Ovary (tissue), 9 donors: ENCODE measurements around the gene FGF12. TPM values are rescaled to one million over a fixed set of nuclear protein-coding genes. Genes with fewer than 3 reads are reported as not detected.

ENCODE experiments used
- DNase-seq, 5 donors: peaks; one replicate each; pipeline ENCODE4 v3.0.0-alpha.2; 2019 to 2020
- H3K27ac ChIP-seq, 2 donors: fragments of 200-600 bp; one replicate each; pipeline versions ENCODE4 v1.5.1 to v1.8.0; 2019 to 2022
- H3K27me3 ChIP-seq: fragments of 200-600 bp; one replicate; pipeline ENCODE4 v1.8.0; 2022
- H3K36me3 ChIP-seq: fragments of 200-600 bp; sonication (generic); one replicate; pipeline ENCODE4 v1.5.1; 2019
- H3K4me1 ChIP-seq: one replicate; pipeline ENCODE4 v1.8.1; 2013; ENCODE audit warnings: mild to moderate bottlenecking, moderate library complexity; ENCODE audit not compliant: insufficient read depth
- H3K4me3 ChIP-seq: fragments of 200-600 bp; sonication (generic); one replicate; pipeline ENCODE4 v1.5.1; 2017
- H3K9me3 ChIP-seq, 2 donors: fragments of 200-600 bp in 1 of 2; sonication (generic) in 1 of 2; one replicate each; pipeline versions ENCODE4 v1.5.1 to v1.8.1; 2013 to 2019; ENCODE audit warnings: mild to moderate bottlenecking in 1 of 2, moderate library complexity in 1 of 2
- CTCF ChIP-seq, 3 donors: fragments of 450-650 bp in 2 of 3; fragments of 200-600 bp in 1 of 3; IDR thresholded peaks; one replicate each; pipeline versions ENCODE4 v1.5.1 to v1.8.0; 2016 to 2022; ENCODE audit warnings: antibody characterized with exemption in 3 of 3, mild to moderate bottlenecking in 1 of 3
- EP300 ChIP-seq: sonication (generic); formaldehyde crosslinking; IDR thresholded peaks from one replicate; pipeline ENCODE4 v1.6.1; 2017; ENCODE audit warnings: antibody characterized with exemption
- POLR2A ChIP-seq: fragments of 450-650 bp; IDR thresholded peaks from one replicate; pipeline ENCODE4 v1.6.1; 2017; ENCODE audit warnings: antibody characterized with exemption, mild to moderate bottlenecking, moderate library complexity
- WGBS, 3 donors: extraction: QIAGEN DNeasy Blood & Tissue Kit in 1 of 3; methylation state at CpG; one replicate each; pipeline versions ENCODE4 v1.1.5 to v1.1.7; 2013 to 2017; 5-methylcytosine and 5-hydroxymethylcytosine counted together
- intact Hi-C, 4 donors: fragments of 100-400 bp; cut with DNase I; formaldehyde crosslinking; loops; one replicate each; pipeline versions ENCODE4 v1.11.0 to v1.15.1; 2022 to 2023
- polyA plus RNA-seq, 2 donors: library from polyadenylated mRNA; stranded (reverse); fragments of 200-250 nt in 1 of 2; fragments of 350-450 nt in 1 of 2; fragmentation: Illumina TruSeq in 1 of 2; extraction: RNeasy Lipid Tissue Mini Kit (QIAGEN cat#74804) in 1 of 2; gene quantifications; one replicate each; pipeline ENCODE4 v1.2.3, GENCODE V29; 2013 to 2014
- total RNA-seq, 7 donors: library from RNA; depleted of rRNA in 2 of 7; stranded (reverse); fragments of >200 nt in 2 of 7; fragmentation: NEBNext Ultra II Directional in 3 of 7; extraction: Animal tissue kit (Norgen Biotek cat#: 25700) in 3 of 7; gene quantifications; one replicate each; pipeline versions ENCODE4 v1.1.0 to v1.2.4, GENCODE V29; 2016 to 2023
- donor health status: DM: no; HTN: no; CAD: no; lungs with moderate emphysema.
- donor health status: DM: no; HTN: no; CAD: no.
- donor health status: Bipolar disorder and iron deficiency.
- donor health status: DM: yes; HTN: yes; CAD: no.
- donor health status: DM: no; HTN: no; CAD: no.
- donor health status: DM: yes; HTN: yes; CAD: no.

FGF12 gene
- total and polyA plus RNA-seq, 9 donors: 0.24 to 4.0 (median 1.7) TPM

- intact Hi-C loops: no loop called here
- Histone ChIP-seq H3K9me3 (no peaks in the 10 kb centered on the region), H3K4me1 (no peaks in the 10 kb centered on the region), H3K27ac (no peak overlapping the region), H3K36me3 (no peaks in the 10 kb centered on the region), H3K27me3 (no peaks in the 10 kb centered on the region), H3K4me3 (no peak overlapping the region)
- TF ChIP-seq CTCF (IDR thresholded peaks at IDR 0.05): no peak
- TF ChIP-seq POLR2A: no peak
- no peak for DNase-seq
- 67 to 78% (median 67%) methylated on average over 6 of the region's 6 CpGs for WGBS, 3 donors
Measured at GRCh38 chr3:192505731-192506130, 221.6 kb downstream of the FGF12 start.

- Histone ChIP-seq H3K36me3 (no peaks in the 10 kb centered on the region), H3K4me3 (no peak overlapping the region), H3K9me3 (no peaks in the 10 kb centered on the region), H3K4me1 (no peaks in the 10 kb centered on the region), H3K27ac (no peak overlapping the region), H3K27me3 (no peaks in the 10 kb centered on the region)
- intact Hi-C loops: no loop called here
- DNase-seq: no peak
- 72 to 81% (median 74%) methylated on average over 3 of the region's 3 CpGs for WGBS, 3 donors
- no peak for TF ChIP-seq CTCF (IDR thresholded peaks at IDR 0.05)
- TF ChIP-seq POLR2A: no peak
- TF ChIP-seq EP300: no peak
Measured at GRCh38 chr3:192501401-192501800, 225.9 kb downstream of the FGF12 start.

- no peak for DNase-seq
- intact Hi-C loops: no loop called here
- TF ChIP-seq EP300: no peak
- TF ChIP-seq POLR2A: no peak
- H3K4me3 ChIP-seq: no peak overlapping the region
- no peaks in the 10 kb centered on the region for H3K4me1 ChIP-seq
- H3K36me3 ChIP-seq: no peaks in the 10 kb centered on the region
- H3K27me3 ChIP-seq: no peaks in the 10 kb centered on the region
- 42 to 47% (median 44%) methylated on average over 7 of the region's 7 CpGs for WGBS, 3 donors
- no peaks in the 10 kb centered on the region for H3K9me3 ChIP-seq
- H3K27ac ChIP-seq: no peak overlapping the region
Measured at GRCh38 chr3:192496905-192497587, 230.3 kb downstream of the FGF12 start.

GRCh38 chr3:192494174-192494573 is 233.2 kb downstream of the FGF12 start:
- 81 to 88% (median 86%) methylated on average over 1 of the region's 1 CpG for WGBS, 3 donors
- intact Hi-C loops: no loop called here
- TF ChIP-seq POLR2A (no peak), EP300 (no peak), CTCF (IDR thresholded peaks at IDR 0.05) (no peak)

GRCh38 chr3:192490720-192491119 is 236.6 kb downstream of the FGF12 start:
- Histone ChIP-seq H3K4me1 (no peaks in the 10 kb centered on the region), H3K27me3 (no peaks in the 10 kb centered on the region), H3K27ac (no peak overlapping the region), H3K4me3 (no peak overlapping the region), H3K36me3 (no peaks in the 10 kb centered on the region), H3K9me3 (no peaks in the 10 kb centered on the region)
- TF ChIP-seq CTCF (IDR thresholded peaks at IDR 0.05) (no peak), POLR2A (no peak), EP300 (no peak)
- intact Hi-C loops: no loop called here
- no peak for DNase-seq
- WGBS, 3 donors: 76 to 85% (median 82%) methylated on average over 4 of the region's 4 CpGs

More at GRCh38 chr3:192494174-192494573, 233.2 kb downstream of the FGF12 start:
- no peaks in the 10 kb centered on the region for H3K4me1 ChIP-seq
- H3K36me3 ChIP-seq: no peaks in the 10 kb centered on the region
- H3K9me3 ChIP-seq: no peaks in the 10 kb centered on the region
- no peak for DNase-seq
- no peak overlapping the region for H3K27ac ChIP-seq
- no peaks in the 10 kb centered on the region for H3K27me3 ChIP-seq
- no peak overlapping the region for H3K4me3 ChIP-seq
